HAP-1 (cell line): ENCODE results near the gene PIK3R6.

Experiments
- DNase-seq, 2 experiments: peaks; one replicate each; pipeline ENCODE4 v3.0.0-alpha.2; 2016 to 2020; ENCODE audit warnings: low spot score in 2 of 2
- H3K27me3 ChIP-seq: fragments of 250-450 bp; sonication (Bioruptor Pico); 2 replicates; pipeline ENCODE4 v1.5.1; 2020; ENCODE audit warnings: low read depth, mild to moderate bottlenecking, moderate library complexity
- H3K36me3 ChIP-seq: fragments of 250-450 bp; sonication (Bioruptor Pico); replicated peaks from 2 replicates; pipeline ENCODE4 v1.5.1; 2020; ENCODE audit warnings: mild to moderate bottlenecking
- H3K4me1 ChIP-seq: fragments of 250-450 bp; sonication (Bioruptor Pico); 2 replicates; pipeline ENCODE4 v1.5.1; 2020; ENCODE audit warnings: mild to moderate bottlenecking
- H3K4me3 ChIP-seq: fragments of 250-450 bp; sonication (Bioruptor Pico); 2 replicates; pipeline ENCODE4 v1.5.1; 2020; ENCODE audit warnings: mild to moderate bottlenecking, moderate library complexity
- H3K9me3 ChIP-seq: fragments of 250-450 bp; sonication (Bioruptor Pico); 2 replicates; pipeline ENCODE4 v1.5.1; 2020; ENCODE audit warnings: mild to moderate bottlenecking, moderate library complexity
- in situ Hi-C: fragments of 300-500 bp; cut with MboI; formaldehyde crosslinking; loops from 3 replicates; pipeline ENCODE4 v1.14.3; 2020; ENCODE audit warnings: low sequenced_read_pairs, inconsistent platforms, mixed read lengths

PIK3R6 gene

GRCh38 chr17:8873801-8874715, 6.6 kb upstream of the PIK3R6 start:
- DNase-seq: no peak
- peaks cover 6% of the 10 kb centered on the region; the same call in 1 of the 2 replicates for H3K27me3 ChIP-seq
- in situ Hi-C loops: no loop called here
- H3K4me1 ChIP-seq: no peaks in the 10 kb centered on the region
- no peaks in the 10 kb centered on the region for H3K9me3 ChIP-seq
- H3K36me3 ChIP-seq: no peaks in the 10 kb centered on the region
- H3K4me3 ChIP-seq: no peak overlapping the region

- H3K9me3 ChIP-seq: no peaks in the 10 kb centered on the region
- H3K27me3 ChIP-seq: peaks cover 2% of the 10 kb centered on the region; the same call in 1 of the 2 replicates
- H3K4me3 ChIP-seq: no peak overlapping the region
- no peak for DNase-seq
- in situ Hi-C loops: no loop called here
- no peaks in the 10 kb centered on the region for H3K4me1 ChIP-seq
- H3K36me3 ChIP-seq: no peaks in the 10 kb centered on the region
These were observed 5.4 kb upstream of the PIK3R6 start for GRCh38 chr17:8872705-8873435.

GRCh38 chr17:8872036-8872704, 4.7 kb upstream of the PIK3R6 start:
- in situ Hi-C loops: no loop called here
- Histone ChIP-seq H3K36me3 (no peaks in the 10 kb centered on the region), H3K27me3 (peaks cover 2% of the 10 kb centered on the region; the same call in 1 of the 2 replicates), H3K4me1 (no peaks in the 10 kb centered on the region), H3K4me3 (no peak overlapping the region), H3K9me3 (no peaks in the 10 kb centered on the region)
- no peak for DNase-seq

- Histone ChIP-seq H3K9me3 (no peaks in the 10 kb centered on the region), H3K27me3 (peaks cover 2% of the 10 kb centered on the region; the same call in 1 of the 2 replicates), H3K4me3 (no peak overlapping the region), H3K4me1 (no peaks in the 10 kb centered on the region), H3K36me3 (no peaks in the 10 kb centered on the region)
- no peak for DNase-seq
- in situ Hi-C loops: no loop called here
These were observed 3.7 kb upstream of the PIK3R6 start for GRCh38 chr17:8871081-8871581.

- in situ Hi-C loops: no loop called here
- Histone ChIP-seq H3K36me3 (no peaks in the 10 kb centered on the region), H3K27me3 (peaks cover 2% of the 10 kb centered on the region; the same call in 1 of the 2 replicates), H3K4me1 (no peaks in the 10 kb centered on the region), H3K9me3 (no peaks in the 10 kb centered on the region), H3K4me3 (no peak overlapping the region)
- no peak for DNase-seq
These were observed 3.0 kb upstream of the PIK3R6 start for GRCh38 chr17:8870406-8871040.

- H3K36me3 ChIP-seq: no peaks in the 10 kb centered on the region
- no peaks in the 10 kb centered on the region for H3K4me1 ChIP-seq
- H3K27me3 ChIP-seq: no peaks in the 10 kb centered on the region; the same call in 1 of the 2 replicates
- in situ Hi-C loops: no loop called here
- H3K4me3 ChIP-seq: no peak overlapping the region
- no peaks in the 10 kb centered on the region for H3K9me3 ChIP-seq
- no peak for DNase-seq
These were observed 1.8 kb upstream of the PIK3R6 start for GRCh38 chr17:8869114-8869815.

GRCh38 chr17:8868529-8868951, 1.1 kb upstream of the PIK3R6 start:
- Histone ChIP-seq H3K4me1 (no peaks in the 10 kb centered on the region), H3K36me3 (no peaks in the 10 kb centered on the region), H3K27me3 (no peaks in the 10 kb centered on the region), H3K9me3 (no peaks in the 10 kb centered on the region), H3K4me3 (no peak overlapping the region)
- in situ Hi-C loops: no loop called here
- DNase-seq: no peak

- no peaks in the 10 kb centered on the region for H3K4me1 ChIP-seq
- no peak for DNase-seq
- H3K36me3 ChIP-seq: no peaks in the 10 kb centered on the region
- in situ Hi-C loops: no loop called here
- H3K27me3 ChIP-seq: no peaks in the 10 kb centered on the region
- H3K4me3 ChIP-seq: no peak overlapping the region
- H3K9me3 ChIP-seq: no peaks in the 10 kb centered on the region
These were observed 618 bp upstream of the PIK3R6 start for GRCh38 chr17:8868092-8868491.

- H3K27me3 ChIP-seq: no peaks in the 10 kb centered on the region
- H3K9me3 ChIP-seq: no peaks in the 10 kb centered on the region
- no peak overlapping the region for H3K4me3 ChIP-seq
- H3K4me1 ChIP-seq: no peaks in the 10 kb centered on the region
- no peak for DNase-seq
- no peaks in the 10 kb centered on the region for H3K36me3 ChIP-seq
- in situ Hi-C loops: no loop called here
These were observed 1.7 kb downstream of the PIK3R6 start for GRCh38 chr17:8865811-8866210.

- no peaks in the 10 kb centered on the region for H3K27me3 ChIP-seq
- DNase-seq: no peak
- H3K4me3 ChIP-seq: no peak overlapping the region
- H3K36me3 ChIP-seq: no peaks in the 10 kb centered on the region
- in situ Hi-C loops: no loop called here
- no peaks in the 10 kb centered on the region for H3K4me1 ChIP-seq
- no peaks in the 10 kb centered on the region for H3K9me3 ChIP-seq
These were observed 2.1 kb downstream of the PIK3R6 start for GRCh38 chr17:8865385-8865784.

- no peaks in the 10 kb centered on the region for H3K27me3 ChIP-seq
- no peak overlapping the region for H3K4me3 ChIP-seq
- H3K4me1 ChIP-seq: no peaks in the 10 kb centered on the region
- no peaks in the 10 kb centered on the region for H3K36me3 ChIP-seq
- no peaks in the 10 kb centered on the region for H3K9me3 ChIP-seq
- DNase-seq: no peak
- in situ Hi-C loops: no loop called here
These were observed 5.0 kb downstream of the PIK3R6 start for GRCh38 chr17:8862213-8863056.

- Histone ChIP-seq H3K9me3 (no peaks in the 10 kb centered on the region), H3K4me1 (no peaks in the 10 kb centered on the region), H3K36me3 (no peaks in the 10 kb centered on the region), H3K4me3 (no peak overlapping the region), H3K27me3 (no peaks in the 10 kb centered on the region)
- DNase-seq: no peak
- in situ Hi-C loops: no loop called here
These were observed 5.8 kb downstream of the PIK3R6 start for GRCh38 chr17:8861495-8862181.
